Ramos (cell line): Measurements from ENCODE around the gene C16orf86.

ENCODE experiments used
- in situ Hi-C: fragments of 300-500 bp; cut with MboI; formaldehyde crosslinking; loops from one replicate; pipeline ENCODE4 v1.14.3; 2022; ENCODE audit warnings: low sequenced_read_pairs; ENCODE audit not compliant: unreplicated experiment

C16orf86 gene

GRCh38 chr16:67653128-67653788 lies 13.4 kb upstream of the C16orf86 start:
- in situ Hi-C loops: no loop called here

- in situ Hi-C loops: no loop called here
These were observed 12.7 kb upstream of the C16orf86 start for GRCh38 chr16:67653789-67654402.

- in situ Hi-C loops: no loop called here
These were observed 12.2 kb upstream of the C16orf86 start for GRCh38 chr16:67654403-67654911.

GRCh38 chr16:67655363-67655762 lies 11.3 kb upstream of the C16orf86 start:
- in situ Hi-C loops: no loop called here

GRCh38 chr16:67656344-67657016 lies 10.1 kb upstream of the C16orf86 start:
- in situ Hi-C loops: no loop called here

- in situ Hi-C loops: no loop called here
These were observed 9.5 kb upstream of the C16orf86 start for GRCh38 chr16:67657017-67657608.

- in situ Hi-C loops: no loop called here
These were observed 8.7 kb upstream of the C16orf86 start for GRCh38 chr16:67657751-67658518.

- in situ Hi-C loops: no loop called here
These were observed 7.6 kb upstream of the C16orf86 start for GRCh38 chr16:67658849-67659674.

GRCh38 chr16:67659675-67660563 lies 6.7 kb upstream of the C16orf86 start, which contains the start of gene ACD:
TSS of gene ACD (minus strand) at chr16:67660260. CDS start at chr16:67660220, 40 bp downstream.
- in situ Hi-C loops: no loop called here

- in situ Hi-C loops: no loop called here
These were observed 6.0 kb upstream of the C16orf86 start, which contains the start of gene PARD6A for GRCh38 chr16:67660564-67661028. TSS of gene PARD6A (plus strand) at chr16:67660960. CDS start at chr16:67661039, 79 bp downstream.

- in situ Hi-C loops: no loop called here
These were observed 5.4 kb upstream of the C16orf86 start for GRCh38 chr16:67661101-67661761.

GRCh38 chr16:67661886-67662652 lies 4.5 kb upstream of the C16orf86 start:
- in situ Hi-C loops: no loop called here

- in situ Hi-C loops: no loop called here
These were observed 4.0 kb upstream of the C16orf86 start for GRCh38 chr16:67662653-67663010.

GRCh38 chr16:67663151-67663876 lies 3.3 kb upstream of the C16orf86 start:
- in situ Hi-C loops: no loop called here

- in situ Hi-C loops: no loop called here
These were observed 2.8 kb upstream of the C16orf86 start for GRCh38 chr16:67663877-67664222.

GRCh38 chr16:67664258-67664657 lies 2.4 kb upstream of the C16orf86 start:
- in situ Hi-C loops: no loop called here
